Vagina (tissue), 2 donors: ENCODE data around the gene HEYL.

Experiments used
- POLR2A ChIP-seq, 2 donors: fragments of 450-650 bp; IDR thresholded peaks; one replicate each; pipeline ENCODE4 v1.6.1; 2017; ENCODE audit warnings: antibody characterized with exemption in 2 of 2, mild to moderate bottlenecking in 2 of 2, moderate library complexity in 2 of 2
- POLR2AphosphoS5 ChIP-seq, 2 donors: sonication (generic); formaldehyde crosslinking; IDR thresholded peaks; one replicate each; pipeline ENCODE4 v1.9.0; 2017; ENCODE audit warnings: antibody characterized with exemption in 2 of 2, mild to moderate bottlenecking in 2 of 2, low read depth in 1 of 2; ENCODE audit not compliant: insufficient read depth in 1 of 2
- TF ChIP-seq, protein P1 (sequence below), 3 experiments: fragments of 450-650 bp in 2 of 3; fragments of 200-600 bp in 1 of 3; sonication (generic) in 1 of 3; IDR thresholded peaks; one replicate each; pipeline ENCODE4 v1.5.1; 2017 to 2019; ENCODE audit warnings: antibody characterized with exemption in 3 of 3, mild to moderate bottlenecking in 2 of 3, moderate library complexity in 2 of 3

DNA sequence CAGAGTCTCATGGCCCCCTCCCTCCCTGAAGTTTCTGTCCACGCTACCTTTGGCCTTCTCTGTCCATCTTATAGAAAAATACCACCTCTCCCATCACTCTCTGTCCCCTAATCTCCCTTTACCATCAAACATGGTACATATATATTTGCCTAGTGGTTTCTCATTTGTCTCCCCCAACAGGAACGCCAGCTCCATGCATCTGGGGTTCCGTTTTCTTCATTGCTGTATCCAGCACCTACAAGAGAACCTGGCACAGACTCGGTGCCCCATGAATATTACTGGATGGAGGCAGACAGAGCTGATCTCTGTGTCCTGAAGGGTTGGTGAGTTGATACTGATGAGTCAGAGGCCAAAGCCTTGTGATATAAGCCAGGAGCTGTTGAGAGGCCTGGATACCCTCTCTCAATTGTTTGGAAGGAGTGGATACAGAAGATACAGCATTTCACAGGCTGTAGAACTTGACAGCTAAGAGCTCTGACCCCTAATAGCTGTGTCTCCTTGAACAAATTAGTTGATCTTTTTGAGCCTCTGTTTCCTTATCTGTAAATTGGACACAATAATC is 21.9 kb downstream of the HEYL start:
- TF ChIP-seq, protein P1, sequence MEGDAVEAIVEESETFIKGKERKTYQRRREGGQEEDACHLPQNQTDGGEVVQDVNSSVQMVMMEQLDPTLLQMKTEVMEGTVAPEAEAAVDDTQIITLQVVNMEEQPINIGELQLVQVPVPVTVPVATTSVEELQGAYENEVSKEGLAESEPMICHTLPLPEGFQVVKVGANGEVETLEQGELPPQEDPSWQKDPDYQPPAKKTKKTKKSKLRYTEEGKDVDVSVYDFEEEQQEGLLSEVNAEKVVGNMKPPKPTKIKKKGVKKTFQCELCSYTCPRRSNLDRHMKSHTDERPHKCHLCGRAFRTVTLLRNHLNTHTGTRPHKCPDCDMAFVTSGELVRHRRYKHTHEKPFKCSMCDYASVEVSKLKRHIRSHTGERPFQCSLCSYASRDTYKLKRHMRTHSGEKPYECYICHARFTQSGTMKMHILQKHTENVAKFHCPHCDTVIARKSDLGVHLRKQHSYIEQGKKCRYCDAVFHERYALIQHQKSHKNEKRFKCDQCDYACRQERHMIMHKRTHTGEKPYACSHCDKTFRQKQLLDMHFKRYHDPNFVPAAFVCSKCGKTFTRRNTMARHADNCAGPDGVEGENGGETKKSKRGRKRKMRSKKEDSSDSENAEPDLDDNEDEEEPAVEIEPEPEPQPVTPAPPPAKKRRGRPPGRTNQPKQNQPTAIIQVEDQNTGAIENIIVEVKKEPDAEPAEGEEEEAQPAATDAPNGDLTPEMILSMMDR (IDR thresholded peaks at IDR 0.05) = no peak
- no peak for TF ChIP-seq POLR2AphosphoS5 (IDR thresholded peaks at IDR 0.05; ENCODE audit: insufficient read depth in 1 of 2, low read depth in 1 of 2)
- TF ChIP-seq POLR2A (IDR thresholded peaks at IDR 0.05) = no peak
